DMS53 (cell line): ENCODE results near the gene INPP4A.

Experiments
- DNase-seq: peaks from one replicate; lab custom pipeline; 2025; lab: John Stamatoyannopoulos, UW

Gene INPP4A

DNA sequence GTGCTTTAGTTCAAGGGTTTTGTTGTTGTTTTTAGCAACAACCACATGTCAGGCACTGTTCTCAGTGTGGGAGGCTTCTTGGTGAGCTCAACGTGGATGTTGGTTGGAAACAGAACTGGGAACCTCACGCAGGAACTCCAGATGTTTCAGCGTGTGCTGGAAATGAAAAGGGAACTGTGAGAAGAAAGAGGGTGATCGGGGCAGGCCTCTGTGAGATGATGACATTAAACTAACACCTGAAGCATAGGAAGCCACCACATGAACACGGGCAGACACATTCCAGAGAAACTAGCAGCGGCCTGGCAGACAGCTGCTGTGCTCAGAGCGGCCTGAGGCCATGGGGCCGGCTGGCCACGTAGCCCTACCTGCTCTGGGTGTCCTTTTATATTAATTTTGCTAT, 97.2 kb downstream of the INPP4A start:
- no peak for DNase-seq

GRCh38 chr2:98543214-98543613, 98.6 kb downstream of the INPP4A start:
- no peak for DNase-seq

GRCh38 chr2:98543842-98544241, 99.2 kb downstream of the INPP4A start:
- DNase-seq, result no peak

- DNase-seq, result no peak
These were observed 100.9 kb downstream of the INPP4A start for GRCh38 chr2:98545591-98545990.

GRCh38 chr2:98546186-98546585, 101.5 kb downstream of the INPP4A start:
- DNase-seq, result no peak

DNA sequence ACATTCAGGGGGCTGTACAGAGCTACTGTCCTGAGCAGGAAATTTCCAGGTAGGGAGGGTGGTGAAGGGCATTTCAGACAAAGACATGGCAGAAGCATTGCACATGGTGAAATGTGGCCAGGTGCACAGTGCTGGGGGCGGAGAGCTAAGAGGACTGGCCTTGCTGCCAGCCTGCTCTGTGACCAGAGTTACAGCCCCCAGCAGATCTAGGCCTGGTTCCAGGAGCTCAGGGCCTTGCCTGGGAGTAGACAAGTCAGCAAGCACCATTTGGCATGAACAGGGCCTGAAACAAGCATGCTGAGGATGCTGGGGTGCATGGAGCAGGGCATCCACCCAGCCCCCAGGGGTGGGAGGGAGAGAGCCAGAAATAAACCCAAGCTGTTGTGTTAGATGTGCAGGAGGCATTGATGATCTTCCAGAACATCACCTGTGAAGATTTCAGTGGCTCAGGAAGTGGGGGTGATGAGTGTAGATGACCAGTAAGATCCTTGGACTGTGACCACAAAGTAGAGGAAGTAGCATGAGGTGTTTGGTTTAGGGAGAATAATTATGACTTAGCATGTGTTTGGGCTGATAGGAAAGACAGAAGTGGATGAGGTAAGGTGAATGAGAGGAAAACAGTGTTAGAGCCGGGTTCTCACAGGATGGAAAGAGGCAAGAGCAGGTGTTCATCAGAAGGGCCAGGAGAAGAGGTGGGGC, 102.6 kb downstream of the INPP4A start:
- no peak for DNase-seq

- no peak for DNase-seq
These were observed 104.5 kb downstream of the INPP4A start for GRCh38 chr2:98548920-98549818.

- no peak for DNase-seq
These were observed 105.5 kb downstream of the INPP4A start for GRCh38 chr2:98550165-98550564.

GRCh38 chr2:98551316-98551715, 106.7 kb downstream of the INPP4A start:
- DNase-seq, result no peak

- no peak for DNase-seq
These were observed 108.0 kb downstream of the INPP4A start for GRCh38 chr2:98552499-98553179.

DNA sequence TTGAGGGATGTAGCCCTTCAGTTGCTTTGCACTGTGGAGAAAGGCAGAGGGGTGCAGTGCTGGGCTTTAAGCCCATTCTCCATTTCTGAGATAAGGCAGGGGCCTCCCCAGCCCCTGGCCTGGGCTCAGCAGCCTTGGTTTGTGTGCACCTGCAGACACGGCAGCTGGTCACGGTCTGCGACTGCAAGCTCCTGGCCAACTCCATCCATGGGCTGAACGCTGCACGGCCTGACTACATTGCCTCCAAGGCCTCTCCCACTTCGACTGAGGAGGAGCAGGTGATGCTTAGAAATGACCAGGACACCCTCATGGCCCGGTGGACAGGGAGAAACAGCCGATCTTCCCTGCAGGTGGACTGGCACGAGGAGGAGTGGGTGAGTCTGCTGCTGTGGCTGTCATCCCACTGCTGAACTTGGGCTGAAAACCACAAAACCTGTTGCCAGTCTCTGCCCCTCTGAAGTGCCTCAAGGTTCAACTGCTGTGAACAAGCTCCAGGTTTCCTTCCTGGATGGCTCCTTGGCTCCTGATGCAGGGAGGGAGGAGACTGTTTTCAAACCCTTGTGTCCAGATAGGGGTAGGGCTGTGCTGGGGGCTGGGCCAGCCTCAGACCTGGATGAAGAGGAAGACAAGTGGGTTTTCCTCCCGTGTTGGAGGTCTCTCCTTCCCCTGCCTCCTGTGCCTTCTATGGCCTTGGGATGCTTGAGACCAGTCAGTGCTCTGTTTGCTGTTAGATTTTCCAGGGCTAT, 109.6 kb downstream of the INPP4A start:
- DNase-seq, result no peak

DNA sequence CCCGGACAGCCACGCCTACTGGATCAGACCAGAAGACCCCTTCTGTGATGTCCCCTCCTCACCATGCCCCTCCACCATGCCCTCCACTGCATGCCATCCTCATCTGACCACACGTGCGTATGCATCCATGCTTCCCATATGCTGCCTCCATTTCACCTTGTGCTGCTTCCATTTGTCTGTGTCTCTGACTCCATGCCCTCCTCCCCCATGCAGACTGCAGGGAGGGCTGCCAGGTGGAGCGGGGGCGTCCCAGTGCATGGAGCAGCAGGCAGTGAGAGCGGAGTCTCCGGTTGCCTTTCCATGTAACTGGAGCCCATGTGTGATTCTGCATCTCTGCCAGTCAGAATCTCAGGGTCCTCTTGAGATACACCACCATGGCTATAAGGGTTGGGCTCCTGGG, 111.0 kb downstream of the INPP4A start:
- DNase-seq, result no peak

- DNase-seq, result no peak
These were observed 111.8 kb downstream of the INPP4A start for GRCh38 chr2:98556344-98557033.

- no peak for DNase-seq
These were observed 114.3 kb downstream of the INPP4A start for GRCh38 chr2:98558852-98559530.

DNA sequence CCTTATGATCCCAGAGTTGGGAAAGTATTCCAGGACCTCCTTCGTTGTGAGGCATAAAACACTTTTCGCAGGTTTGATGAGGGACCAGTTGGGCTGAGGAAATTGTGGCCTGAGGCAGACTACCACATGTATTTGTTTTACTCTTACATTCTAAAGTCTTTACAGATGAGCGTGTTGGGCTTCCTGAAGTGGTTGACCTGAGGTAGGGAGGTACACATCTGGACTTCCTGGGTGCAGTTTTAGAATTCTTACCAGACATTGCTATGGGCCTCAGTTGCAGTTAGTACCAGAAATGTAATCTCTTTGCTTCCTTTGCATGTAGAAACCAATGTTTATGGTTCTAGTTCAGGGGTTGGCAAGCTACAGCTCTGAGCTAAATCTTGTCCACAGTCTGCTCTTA, 114.9 kb downstream of the INPP4A start:
- no peak for DNase-seq

GRCh38 chr2:98560256-98560771, 115.7 kb downstream of the INPP4A start:
- no peak for DNase-seq

DNA sequence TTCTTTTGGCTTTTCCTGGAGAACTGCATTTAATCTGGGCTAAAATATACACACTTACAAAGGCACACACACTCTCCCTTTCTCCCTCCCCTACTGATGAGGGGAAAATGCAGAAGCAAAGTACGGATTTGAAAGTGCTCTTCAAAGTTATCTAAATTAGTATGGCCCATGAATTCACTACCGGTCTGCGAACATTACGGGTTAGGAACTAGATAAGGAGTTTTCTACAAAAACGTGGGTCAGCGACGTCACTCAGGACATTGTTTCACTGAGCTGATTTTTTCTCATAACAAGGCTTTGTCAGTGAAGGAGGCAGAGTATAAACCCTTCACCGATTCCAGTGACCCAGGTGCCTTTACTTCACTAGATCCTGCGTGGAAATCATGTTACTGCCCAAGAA, 116.4 kb downstream of the INPP4A start:
- DNase-seq, result no peak

DNA sequence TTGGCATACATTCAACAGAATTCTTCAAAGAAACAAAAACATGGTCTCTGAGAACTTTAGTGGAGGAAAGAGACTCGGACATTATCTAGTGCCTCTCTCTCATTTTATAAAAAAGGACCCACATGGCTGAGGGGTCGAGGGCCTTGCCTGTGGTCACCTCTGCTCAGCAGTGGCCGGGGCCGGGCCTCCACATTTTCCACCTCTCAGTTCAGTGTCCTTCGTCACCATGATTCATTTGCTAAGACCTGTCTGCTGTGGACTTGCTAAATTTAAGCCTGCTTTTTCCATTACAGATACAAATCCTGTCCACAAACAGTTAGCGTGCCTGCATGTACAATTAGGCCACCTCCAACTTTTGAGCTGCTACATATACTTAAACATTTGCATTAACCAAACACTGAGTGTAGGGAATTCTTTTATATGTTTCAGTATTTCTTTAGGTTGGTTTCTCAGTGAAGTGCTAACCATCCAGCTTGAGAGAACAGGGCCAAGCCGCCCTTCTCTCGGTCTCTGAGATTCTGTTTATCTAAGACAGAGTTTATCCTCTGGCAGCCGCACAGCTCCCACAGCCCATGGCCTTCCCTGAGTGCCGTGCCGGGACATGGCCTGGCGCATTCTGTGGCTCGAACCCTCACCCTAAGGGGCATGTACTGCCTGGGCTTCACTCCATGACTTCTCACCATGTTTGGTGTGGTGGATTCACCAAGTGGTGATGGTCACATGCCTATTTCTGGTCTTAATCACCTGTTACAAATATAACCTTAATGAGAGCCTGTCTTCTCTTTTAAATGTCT, 117.4 kb downstream of the INPP4A start:
- no peak for DNase-seq

DNA sequence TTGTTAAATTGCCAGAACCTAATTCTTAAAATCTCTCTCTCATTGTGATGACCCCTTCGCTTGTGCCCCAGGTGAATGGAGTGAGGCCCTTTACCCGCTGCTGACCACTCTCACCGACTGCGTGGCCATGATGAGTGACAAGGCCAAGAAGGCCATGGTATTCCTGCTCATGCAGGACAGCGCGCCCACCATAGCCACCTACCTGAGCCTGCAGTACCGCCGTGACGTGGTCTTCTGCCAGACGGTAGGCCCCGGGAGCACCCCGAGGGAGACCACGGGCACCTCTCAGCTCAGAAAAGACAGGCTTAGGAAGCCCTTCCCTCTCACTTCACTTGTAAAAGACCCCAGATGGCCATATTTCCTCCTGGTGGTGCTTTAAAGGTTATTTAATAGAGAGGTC, 118.7 kb downstream of the INPP4A start:
- DNase-seq, result no peak
